ENCODE results near the gene TMEM89. TPM values are rescaled to one million over a fixed set of nuclear protein-coding genes. Genes with fewer than 3 reads are reported as not detected.
A peak's percentile ranks its signal among the peaks of the same experiment; 100 is the strongest.

Gene TMEM89
- total RNA-seq, 1 donor = not detected

- Histone ChIP-seq H2AFZ (ENCODE audit: low read length) (no peak overlapping the region), H3K9me3 (ENCODE audit: low read depth, low read length) (no peaks in the 10 kb centered on the region), H3K79me2 (ENCODE audit: insufficient read depth, low read length) (peaks cover 6% of the 10 kb centered on the region), H3K4me1 (ENCODE audit: insufficient read depth, low read length) (peaks cover 38% of the 10 kb centered on the region), H3K27me3 (ENCODE audit: insufficient read depth, low read length) (no peaks in the 10 kb centered on the region), H3K36me3 (ENCODE audit: insufficient read depth, low read length) (peaks cover 26% of the 10 kb centered on the region), H3K4me2 (ENCODE audit: insufficient read depth, low read length) (peak overlapping the region; percentile 88), H3K4me3 (ENCODE audit: insufficient read depth, low read length) (peak overlapping the region; percentile 76), H4K20me1 (ENCODE audit: insufficient read depth, low read length) (peaks cover 7% of the 10 kb centered on the region), H3K27ac (ENCODE audit: low read depth, low read length) (peak overlapping the region; percentile 17)
- TF ChIP-seq CTCF (IDR thresholded peaks at IDR 0.05; ENCODE audit: extremely low read depth, low read depth, low read length) = no peak
- peak; percentile 99 for DNase-seq (ENCODE audit: insufficient read length, low spot score, missing footprints)
Observed at GRCh38 chr3:48595526-48596121, 25.9 kb downstream of the TMEM89 start.

GRCh38 chr3:48595075-48595525 lies 26.5 kb downstream of the TMEM89 start, which contains the start of gene COL7A1:
COL7A1 (minus strand) TSS chr3:48595329; CDS start chr3:48595159, 170 bp downstream.
- peak; percentile 96 for DNase-seq (ENCODE audit: insufficient read length, low spot score, missing footprints)
- TF ChIP-seq CTCF (IDR thresholded peaks at IDR 0.05; ENCODE audit: extremely low read depth, low read depth, low read length) = no peak
- Histone ChIP-seq H3K4me1 (ENCODE audit: insufficient read depth, low read length) (peaks cover 38% of the 10 kb centered on the region), H3K36me3 (ENCODE audit: insufficient read depth, low read length) (peaks cover 21% of the 10 kb centered on the region), H2AFZ (ENCODE audit: low read length) (peak within 1 kb of the TSS; percentile 76), H3K27me3 (ENCODE audit: insufficient read depth, low read length) (no peaks in the 10 kb centered on the region), H3K4me3 (ENCODE audit: insufficient read depth, low read length) (peak within 1 kb of the TSS; percentile 76), H4K20me1 (ENCODE audit: insufficient read depth, low read length) (peaks cover 5% of the 10 kb centered on the region), H3K27ac (ENCODE audit: low read depth, low read length) (peak within 1 kb of the TSS; percentile 17), H3K4me2 (ENCODE audit: insufficient read depth, low read length) (peak within 1 kb of the TSS; percentile 88), H3K9me3 (ENCODE audit: low read depth, low read length) (no peaks in the 10 kb centered on the region), H3K79me2 (ENCODE audit: insufficient read depth, low read length) (peaks cover 6% of the 10 kb centered on the region)

- peak overlapping the region; percentile 76 for H2AFZ ChIP-seq (ENCODE audit: low read length)
- peaks cover 5% of the 10 kb centered on the region for H4K20me1 ChIP-seq (ENCODE audit: insufficient read depth, low read length)
- peaks cover 6% of the 10 kb centered on the region for H3K79me2 ChIP-seq (ENCODE audit: insufficient read depth, low read length)
- peak overlapping the region; percentile 88 for H3K4me2 ChIP-seq (ENCODE audit: insufficient read depth, low read length)
- no peaks in the 10 kb centered on the region for H3K9me3 ChIP-seq (ENCODE audit: low read depth, low read length)
- H3K36me3 ChIP-seq (ENCODE audit: insufficient read depth, low read length) = peaks cover 16% of the 10 kb centered on the region
- DNase-seq (ENCODE audit: insufficient read length, low spot score, missing footprints) = peak; percentile 93
- TF ChIP-seq CTCF (IDR thresholded peaks at IDR 0.05; ENCODE audit: extremely low read depth, low read depth, low read length) = no peak
- peak overlapping the region; percentile 76 for H3K4me3 ChIP-seq (ENCODE audit: insufficient read depth, low read length)
- H3K27ac ChIP-seq (ENCODE audit: low read depth, low read length) = peak overlapping the region; percentile 17
- peaks cover 34% of the 10 kb centered on the region for H3K4me1 ChIP-seq (ENCODE audit: insufficient read depth, low read length)
- no peaks in the 10 kb centered on the region for H3K27me3 ChIP-seq (ENCODE audit: insufficient read depth, low read length)
Observed at GRCh38 chr3:48594417-48595049, 27.0 kb downstream of the TMEM89 start.

GRCh38 chr3:48593337-48593736 lies 28.2 kb downstream of the TMEM89 start:
- Histone ChIP-seq H3K4me1 (ENCODE audit: insufficient read depth, low read length) (peaks cover 22% of the 10 kb centered on the region), H3K4me3 (ENCODE audit: insufficient read depth, low read length) (no peak overlapping the region), H4K20me1 (ENCODE audit: insufficient read depth, low read length) (peaks cover 2% of the 10 kb centered on the region), H3K9me3 (ENCODE audit: low read depth, low read length) (no peaks in the 10 kb centered on the region), H3K27ac (ENCODE audit: low read depth, low read length) (no peak overlapping the region), H2AFZ (ENCODE audit: low read length) (no peak overlapping the region), H3K79me2 (ENCODE audit: insufficient read depth, low read length) (peaks cover 6% of the 10 kb centered on the region), H3K27me3 (ENCODE audit: insufficient read depth, low read length) (no peaks in the 10 kb centered on the region), H3K36me3 (ENCODE audit: insufficient read depth, low read length) (peaks cover 9% of the 10 kb centered on the region), H3K4me2 (ENCODE audit: insufficient read depth, low read length) (no peak overlapping the region)
- peak; percentile 77 for DNase-seq (ENCODE audit: insufficient read length, low spot score, missing footprints)
- TF ChIP-seq CTCF (IDR thresholded peaks at IDR 0.05; ENCODE audit: extremely low read depth, low read depth, low read length) = no peak
